HepG2 (cell line): Measurements from ENCODE around the gene PRR19. TPM values are rescaled to one million over a fixed set of nuclear protein-coding genes. Genes with fewer than 3 reads are reported as not detected.

Experiments
- ATAC-seq: fragments of 200-7000 bp; cut with Tn5 transposase; 3 replicates; pipeline ENCODE4 v1.9.1; 2020; ENCODE audit warnings: mild to moderate bottlenecking, moderate library complexity
- BruUV-seq: library from RNA; stranded (reverse); fragments of 400-500 nt; replicated peaks from 2 replicates; lab custom pipeline; 2021; lab: Mats Ljungman, UMichigan
- CTCF ChIA-PET: fragments of 300-600 bp; formaldehyde crosslinking; extraction: SDS; loops from one replicate; lab custom pipeline; 2021; ENCODE audit warnings: low total read pairs, inconsistent platforms, low intra/inter-chr PET ratio; lab: Yijun Ruan, JAX
- POLR2A ChIA-PET: fragments of 350-600 bp; sonication (Branson Sonifier 250); formaldehyde crosslinking; loops from one replicate; lab custom pipeline; 2020; ENCODE audit warnings: antibody characterized with exemption, inconsistent platforms; lab: Yijun Ruan, JAX
- DNase-seq: peaks from one replicate; pipeline ENCODE4 v3.0.0-alpha.2; 2015; ENCODE audit warnings: low spot score
- FAIRE-seq: peaks from 3 replicates; lab custom pipeline; 2011; peaks lifted over from hg19 to GRCh38; lab: Jason Lieb, UNC
- H2AFZ ChIP-seq: one replicate; pipeline ENCODE4 v1.6.1; 2011; ENCODE audit warnings: low read length, inconsistent platforms
- H3K27ac ChIP-seq: fragments of 300-600 bp; 3 replicates; pipeline ENCODE4 v1.8.0; 2011; ENCODE audit warnings: mixed run types, mild to moderate bottlenecking, mixed read lengths, low read length, inconsistent platforms; ENCODE audit not compliant: insufficient read depth; ENCODE audit errors: extremely low read length
- H3K27me3 ChIP-seq, 2 experiments: fragments of 200-600 bp in 1 of 2; 2 replicates in 1 of 2; 3 replicates in 1 of 2; pipeline versions ENCODE4 v1.6.0 to v1.8.0; 2011; ENCODE audit warnings: low read length in 2 of 2, mild to moderate bottlenecking in 2 of 2, moderate library complexity in 2 of 2, inconsistent platforms in 1 of 2; ENCODE audit not compliant: insufficient read depth in 2 of 2, control insufficient read depth in 1 of 2
- H3K36me3 ChIP-seq, 2 experiments: fragments of 200-600 bp in 1 of 2; replicated peaks in 1 of 2; 2 replicates in 1 of 2; 3 replicates in 1 of 2; pipeline versions ENCODE4 v1.5.1 to v1.8.0; 2011; ENCODE audit warnings: low read length in 2 of 2, inconsistent platforms in 1 of 2; ENCODE audit not compliant: insufficient read depth in 2 of 2, control insufficient read depth in 1 of 2
- H3K4me1 ChIP-seq: 2 replicates; pipeline ENCODE4 v1.5.1; 2012; ENCODE audit warnings: low read length, inconsistent platforms; ENCODE audit not compliant: insufficient read depth
- H3K4me2 ChIP-seq: 2 replicates; pipeline ENCODE4 v1.6.0; 2011; ENCODE audit warnings: low read depth, low read length, inconsistent platforms
- H3K4me3 ChIP-seq, 3 experiments: fragments of 200-600 bp in 1 of 3; sonication (generic), shearing (Covaris generic) in 1 of 3; replicated peaks in 1 of 3; 2 replicates each; pipeline ENCODE4 v1.5.1; 2011 to 2016; ENCODE audit warnings: low read length in 3 of 3, inconsistent platforms in 2 of 3, low read depth in 2 of 3, mild to moderate bottlenecking in 2 of 3, control low read depth in 1 of 3, mixed read lengths in 1 of 3; ENCODE audit not compliant: insufficient read depth in 1 of 3
- H3K79me2 ChIP-seq: one replicate; pipeline ENCODE4 v1.6.1; 2011; ENCODE audit warnings: low read length, inconsistent platforms; ENCODE audit not compliant: insufficient read depth
- H3K9ac ChIP-seq: 2 replicates; pipeline ENCODE4 v1.6.0; 2011; ENCODE audit warnings: mild to moderate bottlenecking, low read depth, low read length, inconsistent platforms; ENCODE audit not compliant: insufficient read depth
- H3K9me3 ChIP-seq: 2 replicates; pipeline ENCODE4 v1.5.1; 2012; ENCODE audit warnings: mild to moderate bottlenecking, low read length
- H4K20me1 ChIP-seq: 2 replicates; pipeline ENCODE4 v1.6.0; 2011; ENCODE audit warnings: inconsistent platforms, mild to moderate bottlenecking, low read length, moderate library complexity; ENCODE audit not compliant: insufficient read depth
- AGO2 ChIP-seq: fragments of 200-400 bp; formaldehyde crosslinking; optimal IDR thresholded peaks from 2 replicates; pipeline ENCODE3; 2017; ENCODE audit warnings: mild to moderate bottlenecking, low read depth, low read length, moderate library complexity
- EED ChIP-seq: sonication (generic); formaldehyde crosslinking; IDR thresholded peaks from 2 replicates; pipeline ENCODE4 v1.5.0; 2020; ENCODE audit warnings: mild to moderate bottlenecking, missing genetic modification reagents
- HDAC1 ChIP-seq: sonication (generic); formaldehyde crosslinking; IDR thresholded peaks from 2 replicates; pipeline ENCODE4 v1.5.1; 2020; ENCODE audit warnings: mild to moderate bottlenecking, missing genetic modification reagents
- HNF4A ChIP-seq: sonication (generic); formaldehyde crosslinking; IDR thresholded peaks from 2 replicates; pipeline ENCODE4 v1.4.0; 2020; ENCODE audit warnings: missing genetic modification reagents
- MAF1 ChIP-seq: sonication (generic); formaldehyde crosslinking; IDR thresholded peaks from 2 replicates; pipeline ENCODE4 v1.5.0; 2020; ENCODE audit warnings: missing genetic modification reagents, borderline replicate concordance
- NR2F1 ChIP-seq, 2 experiments: fragments of 450-650 bp in 1 of 2; formaldehyde crosslinking in 1 of 2; IDR thresholded peaks; 2 replicates each; pipeline versions ENCODE4 v1.5.0 to v1.6.1; 2016 to 2020; ENCODE audit warnings: mild to moderate bottlenecking in 1 of 2, missing compliant biosample characterization in 1 of 2, missing genetic modification reagents in 1 of 2, moderate library complexity in 1 of 2
- PCBP2 ChIP-seq: fragments of 200-400 bp; formaldehyde crosslinking; optimal IDR thresholded peaks from 2 replicates; pipeline ENCODE3; 2018; ENCODE audit warnings: low read length, low read depth; ENCODE audit not compliant: poor library complexity, severe bottlenecking
- POLR2A ChIP-seq, 2 experiments: IDR thresholded peaks; 2 replicates each; pipeline ENCODE4 v1.6.1; 2011; ENCODE audit warnings: low read depth in 2 of 2, low read length in 2 of 2, mild to moderate bottlenecking in 1 of 2, moderate library complexity in 1 of 2; ENCODE audit not compliant: insufficient read depth in 1 of 2
- SIN3A ChIP-seq: IDR thresholded peaks from 2 replicates; pipeline ENCODE4 v1.6.1; 2011; ENCODE audit warnings: low read depth, mild to moderate bottlenecking, control low read depth, low read length, borderline replicate concordance
- TMF1 ChIP-seq: sonication (generic); formaldehyde crosslinking; IDR thresholded peaks from 2 replicates; pipeline ENCODE4 v1.8.1; 2022; ENCODE audit warnings: low read depth, missing genetic modification reagents
- ZFX ChIP-seq: sonication (generic); formaldehyde crosslinking; IDR thresholded peaks from 2 replicates; pipeline ENCODE4 v1.4.0; 2020; ENCODE audit warnings: mild to moderate bottlenecking, low read depth, missing genetic modification reagents, moderate library complexity
- ZNF44 ChIP-seq: sonication (generic); formaldehyde crosslinking; IDR thresholded peaks from 2 replicates; pipeline ENCODE4 v1.5.1; 2020; ENCODE audit warnings: mild to moderate bottlenecking, missing genetic modification reagents
- ZNF501 ChIP-seq: sonication (generic); formaldehyde crosslinking; IDR thresholded peaks from 2 replicates; pipeline ENCODE4 v1.5.1; 2020; ENCODE audit warnings: mild to moderate bottlenecking, moderate library complexity, missing genetic modification reagents
- ZNF556 ChIP-seq: sonication (generic); formaldehyde crosslinking; IDR thresholded peaks from 2 replicates; pipeline ENCODE4 v1.4.0; 2020; ENCODE audit warnings: mild to moderate bottlenecking, missing genetic modification reagents, borderline replicate concordance
- ZSCAN21 ChIP-seq: sonication (generic); formaldehyde crosslinking; IDR thresholded peaks from 2 replicates; pipeline ENCODE4 v1.8.0; 2022; ENCODE audit warnings: mild to moderate bottlenecking, missing genetic modification reagents, moderate library complexity, borderline replicate concordance
- WGBS: methylation state at CpG from one replicate; pipeline ENCODE4 v1.1.6; 2017; ENCODE audit warnings: low lambda C conversion rate; 5-methylcytosine and 5-hydroxymethylcytosine counted together
- in situ Hi-C: cut with HindIII; loops from 2 replicates; pipeline ENCODE4 v1.10.0; 2017; ENCODE audit warnings: low pct_unique_long_range_greater_than_20kb; ENCODE audit not compliant: extremely low pct_ligation_motif_present
- intact Hi-C: fragments of 100-400 bp; cut with micrococcal nuclease; formaldehyde crosslinking; loops from one replicate; pipeline ENCODE4 v1.10.0; 2022; ENCODE audit not compliant: unreplicated experiment
- polyA plus RNA-seq, 8 experiments: library from polyadenylated mRNA; depleted of rRNA in 3 of 8; stranded (reverse) in 7 of 8; unstranded in 1 of 8; fragments of >200 nt; fragmentation: Illumina TruSeq in 4 of 8; extraction: Trizol in 4 of 8; gene quantifications; 2 replicates each; pipeline versions ENCODE4 v1.2.1 to v1.2.3, GENCODE V29; 2011 to 2016; ENCODE audit warnings: low read depth in 4 of 8, missing spikeins in 1 of 8, mixed read lengths in 1 of 8; ENCODE audit not compliant: insufficient read depth in 1 of 8
- total RNA-seq, 5 experiments: library from RNA; depleted of rRNA; stranded (reverse); fragments of >200 nt; fragmentation: Illumina TruSeq; extraction: Trizol; gene quantifications; 2 replicates each; pipeline ENCODE4 v1.2.3, GENCODE V29; 2016; ENCODE audit warnings: low read depth in 1 of 5
- TF ChIP-seq, protein P1 (sequence below): sonication (generic); formaldehyde crosslinking; IDR thresholded peaks from 2 replicates; pipeline ENCODE4 v1.5.1; 2020; ENCODE audit warnings: mild to moderate bottlenecking, missing genetic modification reagents, moderate library complexity

Gene PRR19
- total and polyA plus RNA-seq, 2 of the 13 experiments (the other 11 are each of a cell fraction or from before 2014, with no cell fraction given) = 0.21 to 0.33 TPM

DNA sequence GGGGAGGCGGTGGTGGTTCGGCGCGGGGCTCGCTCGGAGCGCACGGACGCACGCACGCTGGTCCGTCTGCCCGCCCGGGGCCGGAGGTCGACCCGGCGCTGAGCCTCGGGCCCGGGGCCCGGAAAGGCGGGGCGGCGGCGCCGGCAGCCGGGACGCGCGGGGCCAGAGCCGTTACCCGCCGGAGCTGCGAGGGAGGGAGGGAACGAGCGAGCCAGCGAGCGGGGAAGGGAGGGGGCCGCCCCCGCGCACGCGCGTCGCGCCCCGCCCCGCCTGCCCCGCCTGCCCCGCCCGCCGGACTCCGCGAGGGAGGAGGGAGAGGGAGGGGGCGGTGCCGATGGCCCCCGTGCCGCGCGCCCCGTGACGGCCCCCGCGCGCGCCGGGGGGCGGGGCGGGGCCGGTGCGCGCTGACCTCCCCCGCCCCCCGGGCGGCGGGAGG is 17.8 kb upstream of the PRR19 start (continued):
- TF ChIP-seq ZNF556 (CRISPR knock-in tag) = no peak
- TF ChIP-seq, all 625 proteins: peak for 14

GRCh38 chr19:42284591-42285341 is 17.2 kb upstream of the PRR19 start:
- peaks cover 11% of the 10 kb centered on the region; the same call in 1 of the 2 replicates for H4K20me1 ChIP-seq
- FAIRE-seq (no peak), ATAC-seq (no peak), DNase-seq (no peak)
- peaks cover 16 to 31% of the 10 kb centered on the region in 2 experiments; a peak in 4 of 5 replicates for H3K36me3 ChIP-seq
- H2AFZ ChIP-seq = no peak overlapping the region
- TF ChIP-seq ZSCAN21 (CRISPR knock-in tag) = peak; percentile 11; the same call in 1 of the 2 replicates
- no peak for TF ChIP-seq ZNF44
- TF ChIP-seq HDAC1 (CRISPR knock-in tag) = 0 out of 2 replicates have a peak, but pooled peaks have one; percentile 37
- no peak for TF ChIP-seq MAF1
- 0 out of 2 replicates have a peak, but pooled peaks have one; percentile 14 for TF ChIP-seq ZFX (CRISPR knock-in tag)
- TF ChIP-seq TMF1 = no peak
- TF ChIP-seq, protein P1, sequence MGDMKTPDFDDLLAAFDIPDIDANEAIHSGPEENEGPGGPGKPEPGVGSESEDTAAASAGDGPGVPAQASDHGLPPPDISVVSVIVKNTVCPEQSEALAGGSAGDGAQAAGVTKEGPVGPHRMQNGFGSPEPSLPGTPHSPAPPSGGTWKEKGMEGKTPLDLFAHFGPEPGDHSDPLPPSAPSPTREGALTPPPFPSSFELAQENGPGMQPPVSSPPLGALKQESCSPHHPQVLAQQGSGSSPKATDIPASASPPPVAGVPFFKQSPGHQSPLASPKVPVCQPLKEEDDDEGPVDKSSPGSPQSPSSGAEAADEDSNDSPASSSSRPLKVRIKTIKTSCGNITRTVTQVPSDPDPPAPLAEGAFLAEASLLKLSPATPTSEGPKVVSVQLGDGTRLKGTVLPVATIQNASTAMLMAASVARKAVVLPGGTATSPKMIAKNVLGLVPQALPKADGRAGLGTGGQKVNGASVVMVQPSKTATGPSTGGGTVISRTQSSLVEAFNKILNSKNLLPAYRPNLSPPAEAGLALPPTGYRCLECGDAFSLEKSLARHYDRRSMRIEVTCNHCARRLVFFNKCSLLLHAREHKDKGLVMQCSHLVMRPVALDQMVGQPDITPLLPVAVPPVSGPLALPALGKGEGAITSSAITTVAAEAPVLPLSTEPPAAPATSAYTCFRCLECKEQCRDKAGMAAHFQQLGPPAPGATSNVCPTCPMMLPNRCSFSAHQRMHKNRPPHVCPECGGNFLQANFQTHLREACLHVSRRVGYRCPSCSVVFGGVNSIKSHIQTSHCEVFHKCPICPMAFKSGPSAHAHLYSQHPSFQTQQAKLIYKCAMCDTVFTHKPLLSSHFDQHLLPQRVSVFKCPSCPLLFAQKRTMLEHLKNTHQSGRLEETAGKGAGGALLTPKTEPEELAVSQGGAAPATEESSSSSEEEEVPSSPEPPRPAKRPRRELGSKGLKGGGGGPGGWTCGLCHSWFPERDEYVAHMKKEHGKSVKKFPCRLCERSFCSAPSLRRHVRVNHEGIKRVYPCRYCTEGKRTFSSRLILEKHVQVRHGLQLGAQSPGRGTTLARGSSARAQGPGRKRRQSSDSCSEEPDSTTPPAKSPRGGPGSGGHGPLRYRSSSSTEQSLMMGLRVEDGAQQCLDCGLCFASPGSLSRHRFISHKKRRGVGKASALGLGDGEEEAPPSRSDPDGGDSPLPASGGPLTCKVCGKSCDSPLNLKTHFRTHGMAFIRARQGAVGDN (CRISPR knock-in tag) = peak; percentile 59
- TF ChIP-seq AGO2 = peak; percentile 67
- peak; percentile 52; the same call in 1 of the 2 replicates for TF ChIP-seq SIN3A
- peak; percentile 25; the same call in 1 of the 2 replicates for TF ChIP-seq ZNF501 (CRISPR knock-in tag)
- TF ChIP-seq HNF4A (CRISPR knock-in tag) = no peak
- peak; percentile 33 for TF ChIP-seq PCBP2
- 0 out of 2 replicates have a peak, but pooled peaks have one; percentile 37 for TF ChIP-seq EED
- peak; percentile 21 to 27; a peak in 2 of 4 replicates for TF ChIP-seq POLR2A (IDR thresholded peaks at IDR 0.05; ENCODE audit: insufficient read depth in 1 of 2, low read depth in 2 of 2, low read length in 2 of 2)
- 0 out of 4 replicates have a peak, but pooled peaks of 1 of the 2 experiments have one; percentile 27 for TF ChIP-seq NR2F1 (CRISPR knock-in tag; IDR thresholded peaks at IDR 0.05)
- H3K27ac ChIP-seq = peak overlapping the region; percentile 42
- ChIA-PET POLR2A (interaction anchor here (1.7 kb wide), 1 partner anchor 41 kb away, joined by 9 read pairs; the partner anchor contains the start of gene GSK3A), CTCF (no interaction called here)
- H3K4me3 ChIP-seq = peak overlapping the region; percentile 60 to 85 (median 82)
- peaks cover 29% of the 10 kb centered on the region for H3K79me2 ChIP-seq
- in situ Hi-C loops = loop anchor here (5.0 kb wide), 1 partner anchor 32 kb away; no protein-coding TSS in a partner anchor
- H3K9ac ChIP-seq = peak overlapping the region; percentile 67
- 9% methylated on average over 23 of the region's 41 CpGs for WGBS
- BruUV-seq = no TSS peak
- H3K9me3 ChIP-seq = no peaks in the 10 kb centered on the region
- peaks cover 42% of the 10 kb centered on the region for H3K4me1 ChIP-seq
- intact Hi-C loops = no loop called here
- no peaks in the 10 kb centered on the region; a peak in 1 of 5 replicates for H3K27me3 ChIP-seq
- H3K4me2 ChIP-seq = peak overlapping the region; percentile 84
